HG02763 (cell line): ENCODE data around the gene WDR12.
"Not testable (repeated sequence)": the region's sequence is repeated elsewhere in the genome, so short reads cannot be mapped to it uniquely, and the experiment has no call there.

ENCODE experiments used
- ATAC-seq: cut with Tn5 transposase; IDR thresholded peaks from one replicate; pipeline ENCODE4 v1.9.1; 2021; ENCODE audit warnings: mild to moderate bottlenecking, moderate library complexity; ENCODE audit not compliant: unreplicated experiment

WDR12 gene

GRCh38 chr2:202885190-202885589, 26.3 kb downstream of the WDR12 start:
- ATAC-seq, result no peak

- ATAC-seq, result no peak
Observed at GRCh38 chr2:202883987-202884675, 27.3 kb downstream of the WDR12 start.

GRCh38 chr2:202881570-202881969, 29.9 kb downstream of the WDR12 start:
- no peak for ATAC-seq

- ATAC-seq, result no peak
Observed at GRCh38 chr2:202877699-202878098, 33.8 kb downstream of the WDR12 start.

GRCh38 chr2:202871300-202872141, 40.0 kb downstream of the WDR12 start, which contains the start of gene ICA1L:
Gene ICA1L (minus strand): TSS chr2:202871766. CDS start chr2:202829009, 42,757 bp downstream.
- peak; percentile 49 for ATAC-seq

- peak; percentile 77 for ATAC-seq
Observed at GRCh38 chr2:202870431-202871299, 40.8 kb downstream of the WDR12 start.

- ATAC-seq, result no peak
Observed at GRCh38 chr2:202861987-202862386, 49.5 kb downstream of the WDR12 start.

GRCh38 chr2:202858601-202859000, 52.9 kb downstream of the WDR12 start:
- no peak for ATAC-seq

- ATAC-seq, result not testable (repeated sequence)
Observed at GRCh38 chr2:202849343-202849742, 62.1 kb downstream of the WDR12 start.

GRCh38 chr2:202848813-202849212, 62.7 kb downstream of the WDR12 start:
- no peak for ATAC-seq

GRCh38 chr2:202847693-202848524, 63.6 kb downstream of the WDR12 start:
- ATAC-seq, result no peak

- ATAC-seq, result no peak
Observed at GRCh38 chr2:202844656-202845055, 66.8 kb downstream of the WDR12 start.

- ATAC-seq, result no peak
Observed at GRCh38 chr2:202842690-202843089, 68.8 kb downstream of the WDR12 start.

GRCh38 chr2:202841090-202841867, 70.2 kb downstream of the WDR12 start:
- ATAC-seq, result no peak

- no peak for ATAC-seq
Observed at GRCh38 chr2:202831242-202832220, 79.9 kb downstream of the WDR12 start.

- ATAC-seq, result no peak
Observed at GRCh38 chr2:202824901-202825300, 86.6 kb downstream of the WDR12 start.
